H1 (cell line): Measurements from ENCODE around the gene MTIF3. TPM values are rescaled to one million over a fixed set of nuclear protein-coding genes. Genes with fewer than 3 reads are reported as not detected.

Experiments
- CTCF ChIA-PET: fragments of 300-600 bp; sonication (Branson Sonifier 250); formaldehyde crosslinking; loops from one replicate; lab custom pipeline; 2021; ENCODE audit not compliant: partially characterized antibody; lab: Charles Lee
- POLR2A ChIA-PET: fragments of 300-600 bp; sonication (Branson Sonifier 250); formaldehyde crosslinking; loops from one replicate; lab custom pipeline; 2021; ENCODE audit warnings: inconsistent platforms; ENCODE audit not compliant: partially characterized antibody; lab: Charles Lee
- DNase-seq, 2 experiments: peaks; one replicate each; pipeline versions ENCODE4 v3.0.0 to v3.0.0-alpha.2; 2010 to 2022; ENCODE audit warnings: low spot score in 2 of 2, low read depth in 1 of 2, mixed read lengths in 1 of 2
- FAIRE-seq: peaks from 2 replicates; lab custom pipeline; 2011; peaks lifted over from hg19 to GRCh38; lab: Jason Lieb, UNC
- H2AFZ ChIP-seq: 2 replicates; pipeline ENCODE4 v1.8.1; 2012; ENCODE audit warnings: low read length, inconsistent platforms
- H2AK5ac ChIP-seq: 2 replicates; pipeline ENCODE4 v1.6.1; 2013; ENCODE audit warnings: low read depth, low read length
- H2BK120ac ChIP-seq: replicated peaks from 2 replicates; pipeline ENCODE3; 2013; ENCODE audit warnings: low read depth, low read length, inconsistent platforms
- H2BK12ac ChIP-seq: 2 replicates; pipeline ENCODE4 v1.6.1; 2013; ENCODE audit warnings: low read depth, low read length
- H2BK15ac ChIP-seq: 2 replicates; pipeline ENCODE4 v1.6.1; 2013; ENCODE audit warnings: low read length
- H2BK20ac ChIP-seq: 2 replicates; pipeline ENCODE4 v1.6.1; 2013; ENCODE audit warnings: low read length
- H2BK5ac ChIP-seq: 2 replicates; pipeline ENCODE4 v1.6.1; 2013; ENCODE audit warnings: low read depth, low read length
- H3K14ac ChIP-seq: 2 replicates; pipeline ENCODE4 v1.6.1; 2013; ENCODE audit warnings: inconsistent platforms; ENCODE audit not compliant: insufficient read length
- H3K18ac ChIP-seq: 2 replicates; pipeline ENCODE4 v1.6.1; 2013; ENCODE audit warnings: low read length; ENCODE audit errors: extremely low read depth
- H3K23ac ChIP-seq: 2 replicates; pipeline ENCODE4 v1.6.1; 2013; ENCODE audit warnings: inconsistent platforms; ENCODE audit not compliant: insufficient read length
- H3K23me2 ChIP-seq: 2 replicates; pipeline ENCODE4 v1.6.1; 2013; ENCODE audit warnings: low read depth, low read length
- H3K27ac ChIP-seq: 2 replicates; pipeline ENCODE4 v1.6.1; 2011; ENCODE audit warnings: low read depth, low read length, inconsistent platforms
- H3K27me3 ChIP-seq, 4 experiments: replicated peaks in 1 of 4; 1 replicate in 1 of 4; 2 replicates in 3 of 4; pipeline versions ENCODE4 v1.6.1 to v1.8.1; 2011 to 2013; ENCODE audit warnings: low read length in 3 of 4, mild to moderate bottlenecking in 3 of 4, inconsistent platforms in 2 of 4, mixed read lengths in 2 of 4, moderate library complexity in 1 of 4; ENCODE audit not compliant: control insufficient read depth in 3 of 4, insufficient read depth in 3 of 4; ENCODE audit errors: extremely low read depth in 1 of 4
- H3K36me3 ChIP-seq, 4 experiments: 2 replicates each; pipeline versions ENCODE4 v1.6.1 to v1.8.1; 2011 to 2013; ENCODE audit warnings: mild to moderate bottlenecking in 4 of 4, low read length in 3 of 4, moderate library complexity in 2 of 4, control low read depth in 1 of 4, inconsistent platforms in 1 of 4; ENCODE audit not compliant: insufficient read depth in 4 of 4, control insufficient read depth in 2 of 4
- H3K4ac ChIP-seq: replicated peaks from 2 replicates; pipeline ENCODE3; 2013; ENCODE audit warnings: low read length, low read depth, mixed read lengths, inconsistent platforms; ENCODE audit not compliant: insufficient read length
- H3K4me1 ChIP-seq, 4 experiments: replicated peaks in 1 of 4; 1 replicate in 1 of 4; 2 replicates in 3 of 4; pipeline versions ENCODE4 v1.6.1 to v1.8.1; 2011 to 2013; ENCODE audit warnings: low read length in 3 of 4, inconsistent platforms in 2 of 4, mixed read lengths in 1 of 4; ENCODE audit not compliant: insufficient read depth in 4 of 4, control insufficient read depth in 3 of 4
- H3K4me2 ChIP-seq, 2 experiments: 2 replicates each; pipeline versions ENCODE4 v1.6.1 to v1.8.1; 2011 to 2013; ENCODE audit warnings: low read depth in 2 of 2, low read length in 2 of 2, control low read depth in 1 of 2, inconsistent platforms in 1 of 2, mild to moderate bottlenecking in 1 of 2; ENCODE audit not compliant: insufficient read depth in 1 of 2
- H3K4me3 ChIP-seq, 4 experiments: fragments of 200-600, 300-600 bp in 1 of 4; sonication (generic), shearing (Covaris generic), sonication (Bioruptor Twin) in 1 of 4; 2 replicates each; pipeline versions ENCODE4 v1.5.1 to v1.8.1; 2011 to 2016; ENCODE audit warnings: low read length in 4 of 4, low read depth in 3 of 4, control low read depth in 2 of 4, inconsistent platforms in 2 of 4, mild to moderate bottlenecking in 2 of 4, mixed read lengths in 1 of 4, moderate library complexity in 1 of 4; ENCODE audit not compliant: insufficient read depth in 2 of 4; ENCODE audit errors: extremely low read depth in 1 of 4
- H3K56ac ChIP-seq: replicated peaks from 2 replicates; pipeline ENCODE3; 2013; ENCODE audit warnings: low read depth, mild to moderate bottlenecking, mixed read lengths, low read length, inconsistent platforms; ENCODE audit not compliant: insufficient read length
- H3K79me1 ChIP-seq: 2 replicates; pipeline ENCODE4 v1.6.1; 2013; ENCODE audit warnings: low read depth, low read length, control low read depth
- H3K79me2 ChIP-seq, 2 experiments: 2 replicates each; pipeline versions ENCODE4 v1.6.1 to v1.8.1; 2012 to 2013; ENCODE audit warnings: low read length in 2 of 2, mild to moderate bottlenecking in 2 of 2, inconsistent platforms in 1 of 2; ENCODE audit not compliant: insufficient read depth in 2 of 2, control insufficient read depth in 1 of 2
- H3K9ac ChIP-seq, 4 experiments: replicated peaks in 1 of 4; 1 replicate in 1 of 4; 2 replicates in 3 of 4; pipeline versions ENCODE4 v1.6.1 to v1.8.1; 2011 to 2013; ENCODE audit warnings: low read depth in 3 of 4, low read length in 3 of 4, control low read depth in 2 of 4, mild to moderate bottlenecking in 2 of 4, moderate library complexity in 2 of 4, inconsistent platforms in 1 of 4; ENCODE audit errors: extremely low read depth in 1 of 4
- H3K9me3 ChIP-seq, 2 experiments: 2 replicates each; pipeline versions ENCODE4 v1.6.1 to v1.8.1; 2012 to 2013; ENCODE audit warnings: mild to moderate bottlenecking in 2 of 2, moderate library complexity in 2 of 2, control low read depth in 1 of 2, inconsistent platforms in 1 of 2, low read depth in 1 of 2, low read length in 1 of 2, mixed read lengths in 1 of 2; ENCODE audit not compliant: insufficient read depth in 2 of 2
- H4K20me1 ChIP-seq, 2 experiments: replicated peaks in 1 of 2; 2 replicates each; pipeline versions ENCODE3 to v1.8.1; 2011 to 2013; ENCODE audit warnings: inconsistent platforms in 2 of 2, low read length in 2 of 2, mild to moderate bottlenecking in 1 of 2; ENCODE audit not compliant: insufficient read depth in 2 of 2, control insufficient read depth in 1 of 2
- H4K5ac ChIP-seq: 2 replicates; pipeline ENCODE4 v1.6.1; 2013; ENCODE audit warnings: low read length, low read depth, mixed read lengths, inconsistent platforms; ENCODE audit not compliant: insufficient read length
- H4K8ac ChIP-seq: 2 replicates; pipeline ENCODE4 v1.8.0; 2013; ENCODE audit warnings: mild to moderate bottlenecking, moderate library complexity, low read length, inconsistent platforms; ENCODE audit not compliant: insufficient read depth; ENCODE audit errors: extremely low read depth
- H4K91ac ChIP-seq: replicated peaks from 2 replicates; pipeline ENCODE3; 2013; ENCODE audit warnings: low read length, mixed read lengths, inconsistent platforms; ENCODE audit not compliant: insufficient read length
- CBX5 ChIP-seq: fragments of 300-800, 300-1000 bp; sonication (generic); IDR thresholded peaks from 2 replicates; pipeline ENCODE4 v1.7.1; 2016; ENCODE audit warnings: antibody characterized with exemption, low read length, low read depth
- CEBPB ChIP-seq: IDR thresholded peaks from 2 replicates; pipeline ENCODE4 v1.6.1; 2012; ENCODE audit warnings: low read depth, low read length
- GABPA ChIP-seq: IDR thresholded peaks from 2 replicates; pipeline ENCODE4 v1.6.1; 2011; ENCODE audit warnings: mild to moderate bottlenecking, low read length, moderate library complexity, borderline replicate concordance; ENCODE audit not compliant: insufficient read depth
- KDM4A ChIP-seq: IDR thresholded peaks from one replicate; pipeline ENCODE4 v1.7.1; 2012; ENCODE audit warnings: low read depth, mild to moderate bottlenecking, moderate library complexity, low read length, inconsistent platforms; ENCODE audit not compliant: severe bottlenecking
- WGBS, 2 experiments: shearing (Covaris generic) in 1 of 2; methylation state at CpG; one replicate each; pipeline versions ENCODE4 v1.1.6 to v1.1.7; 2013 to 2015; ENCODE audit warnings: low lambda C conversion rate in 2 of 2, mixed read lengths in 2 of 2, inconsistent platforms in 1 of 2, low coverage in 1 of 2, missing lambda C conversion rate in 1 of 2; ENCODE audit not compliant: insufficient replicate concordance in 2 of 2, insufficient coverage in 1 of 2, insufficient read length in 1 of 2; ENCODE audit errors: extremely low coverage in 1 of 2, missing lambda C conversion rate in 1 of 2; 5-methylcytosine and 5-hydroxymethylcytosine counted together
- polyA plus RNA-seq, 7 experiments: library from polyadenylated mRNA; depleted of rRNA in 3 of 7; stranded (reverse) in 5 of 7; unstranded in 2 of 7; fragments of >200 nt in 5 of 7; fragments of 200-250 nt in 2 of 7; gene quantifications; 1 replicate in 5 of 7; 2 replicates in 1 of 7; 4 replicates in 1 of 7; pipeline versions ENCODE4 v1.2.1 to v1.2.3, GENCODE V29; 2011 to 2013; ENCODE audit warnings: missing spikeins in 2 of 7, mixed read lengths in 2 of 7
- total RNA-seq: library from RNA; stranded (reverse); fragmentation: NEBNext Ultra II Directional; extraction: Animal tissue kit (Norgen Biotek cat#: 25700); gene quantifications from 2 replicates; pipeline ENCODE4 v1.2.1, GENCODE V29; 2021

MTIF3 gene
- total and polyA plus RNA-seq, 2 of the 8 experiments (the other 6 are each of a cell fraction or from before 2014, with no cell fraction given), result 29.4 to 36.4 TPM

DNA sequence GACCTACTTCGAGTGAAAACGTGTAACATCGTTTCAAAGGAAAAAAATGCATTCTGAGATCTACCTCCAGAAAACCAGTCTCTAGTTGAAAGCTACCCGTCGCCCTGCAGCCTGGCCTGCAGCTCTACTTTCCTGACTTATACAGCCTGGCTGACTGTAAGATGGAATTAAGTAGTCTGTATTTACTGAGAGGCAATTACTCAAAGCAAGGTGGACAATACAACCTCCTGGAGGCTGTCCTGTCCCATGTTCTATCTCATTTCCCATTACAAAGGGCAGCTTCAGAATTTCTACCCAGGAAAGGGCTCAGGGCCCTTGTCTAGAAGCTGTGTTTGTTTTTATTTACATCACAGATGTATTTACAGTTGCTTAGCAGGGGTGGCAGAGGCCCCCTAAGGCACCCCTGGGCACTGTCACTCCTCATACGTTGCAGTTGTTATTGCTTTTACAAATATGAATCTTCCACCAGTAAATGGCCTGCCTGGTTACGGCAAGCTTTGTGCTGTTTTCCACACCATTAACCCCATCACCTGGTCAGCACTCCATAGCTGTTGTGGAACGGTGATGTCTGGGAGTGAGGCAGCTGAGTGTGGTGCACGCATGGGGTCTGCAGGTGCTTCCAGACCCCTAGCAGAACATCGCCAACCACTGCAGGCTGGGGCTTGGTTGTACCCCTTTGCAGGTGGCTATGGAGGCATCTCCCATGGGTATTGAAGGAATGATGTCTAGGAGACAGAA, 46.3 kb upstream of the MTIF3 start:
- H3K27ac ChIP-seq, result no peak overlapping the region
- no peak overlapping the region for H4K91ac ChIP-seq
- H3K23ac ChIP-seq, result no peak overlapping the region
- no peaks in the 10 kb centered on the region for H3K79me2 ChIP-seq
- no peak overlapping the region for H3K18ac ChIP-seq
- no peak overlapping the region for H2BK5ac ChIP-seq
- H3K79me1 ChIP-seq, result no peaks in the 10 kb centered on the region
- no peaks in the 10 kb centered on the region for H3K27me3 ChIP-seq
- no peak for DNase-seq
- no peak overlapping the region for H2BK120ac ChIP-seq
- H3K56ac ChIP-seq, result no peak overlapping the region
- H2AK5ac ChIP-seq, result no peak overlapping the region
- no peaks in the 10 kb centered on the region for H3K36me3 ChIP-seq
- no peaks in the 10 kb centered on the region for H3K23me2 ChIP-seq
- H3K9me3 ChIP-seq, result no peaks in the 10 kb centered on the region
- no peak for FAIRE-seq
- H3K14ac ChIP-seq, result no peak overlapping the region
- 0 out of 7 replicates have a peak, but pooled peaks cover 0 to 1% (median 0%) of the 10 kb centered on the region in 4 experiments for H3K4me1 ChIP-seq
- no peak overlapping the region for H3K4me2 ChIP-seq
- POLR2A ChIA-PET, result interaction anchor here (1.6 kb wide), 1 partner anchor 13 kb away, joined by 4 read pairs; no protein-coding TSS in a partner anchor
- no peak overlapping the region for H2BK12ac ChIP-seq
- no peak overlapping the region for H4K8ac ChIP-seq
- WGBS, 2 experiments, result 84% methylated on average over 10 of the region's 10 CpGs; no CpG with 5 or more reads in 1 of the 2 experiments
- H2BK15ac ChIP-seq, result no peak overlapping the region
- CTCF ChIA-PET, result interaction anchor here (1.0 to 4.2 kb wide), 2 partner anchors 123 to 330 kb away, joined by 4 to 13 read pairs; no protein-coding TSS in a partner anchor
- H3K9ac ChIP-seq, result no peak overlapping the region
- no peaks in the 10 kb centered on the region for H4K20me1 ChIP-seq
- H3K4ac ChIP-seq, result no peak overlapping the region
- no peak overlapping the region for H2BK20ac ChIP-seq
- no peak for TF ChIP-seq CBX5
- TF ChIP-seq KDM4A, result no peak
- no peak for TF ChIP-seq GABPA
- no peak for TF ChIP-seq CEBPB
- no peak overlapping the region for H4K5ac ChIP-seq
- no peak overlapping the region for H2AFZ ChIP-seq
- H3K4me3 ChIP-seq, result no peak overlapping the region
